ENCODE data around the gene TMEM14B. TPM values are rescaled to one million over a fixed set of nuclear protein-coding genes. Genes with fewer than 3 reads are reported as not detected.

Gene TMEM14B
- total and polyA plus RNA-seq, 11 donors = 77.9 to 119 (median 102) TPM

DNA sequence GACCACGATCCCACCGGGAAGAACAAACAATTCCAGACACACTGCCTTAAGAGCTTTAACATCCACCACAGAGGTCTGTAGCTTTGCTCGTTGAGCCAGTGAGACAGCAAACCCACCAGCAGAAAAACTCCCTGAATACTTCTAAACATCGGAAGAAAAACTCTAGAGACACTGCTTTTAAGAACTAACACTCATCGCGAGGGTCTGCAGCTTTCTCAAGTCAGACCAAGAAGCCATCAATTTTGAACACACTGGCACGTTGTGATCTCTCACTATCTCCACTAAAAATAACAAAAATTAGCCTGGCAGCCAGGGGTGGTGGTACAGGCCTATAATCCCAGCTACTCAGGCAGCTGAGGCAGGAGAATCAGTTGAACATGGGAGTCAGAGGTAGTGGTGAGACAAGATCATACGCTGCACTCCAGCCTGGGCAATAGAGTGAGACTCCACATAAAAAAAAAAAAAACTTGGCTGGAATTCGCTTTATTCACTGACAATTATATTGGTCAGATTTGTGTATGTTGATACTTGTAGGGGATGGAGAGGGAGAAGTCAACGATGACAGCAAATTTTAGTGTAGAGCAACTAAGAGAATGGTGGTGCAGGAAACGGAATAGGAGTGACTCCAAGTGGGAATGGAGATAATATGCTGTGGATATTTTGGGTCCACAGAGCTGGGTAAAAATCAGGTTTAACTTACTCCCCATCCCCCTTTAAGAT, 25.6 kb upstream of the TMEM14B start:
- TF ChIP-seq POLR2A (IDR thresholded peaks at IDR 0.05) = no peak
- TF ChIP-seq, protein P1, sequence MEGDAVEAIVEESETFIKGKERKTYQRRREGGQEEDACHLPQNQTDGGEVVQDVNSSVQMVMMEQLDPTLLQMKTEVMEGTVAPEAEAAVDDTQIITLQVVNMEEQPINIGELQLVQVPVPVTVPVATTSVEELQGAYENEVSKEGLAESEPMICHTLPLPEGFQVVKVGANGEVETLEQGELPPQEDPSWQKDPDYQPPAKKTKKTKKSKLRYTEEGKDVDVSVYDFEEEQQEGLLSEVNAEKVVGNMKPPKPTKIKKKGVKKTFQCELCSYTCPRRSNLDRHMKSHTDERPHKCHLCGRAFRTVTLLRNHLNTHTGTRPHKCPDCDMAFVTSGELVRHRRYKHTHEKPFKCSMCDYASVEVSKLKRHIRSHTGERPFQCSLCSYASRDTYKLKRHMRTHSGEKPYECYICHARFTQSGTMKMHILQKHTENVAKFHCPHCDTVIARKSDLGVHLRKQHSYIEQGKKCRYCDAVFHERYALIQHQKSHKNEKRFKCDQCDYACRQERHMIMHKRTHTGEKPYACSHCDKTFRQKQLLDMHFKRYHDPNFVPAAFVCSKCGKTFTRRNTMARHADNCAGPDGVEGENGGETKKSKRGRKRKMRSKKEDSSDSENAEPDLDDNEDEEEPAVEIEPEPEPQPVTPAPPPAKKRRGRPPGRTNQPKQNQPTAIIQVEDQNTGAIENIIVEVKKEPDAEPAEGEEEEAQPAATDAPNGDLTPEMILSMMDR (IDR thresholded peaks at IDR 0.05) = no peak
- intact Hi-C loops (cut with DNase I) = loop anchor here in 7 of 10 donors (1.0 to 2.0 kb wide), 4 partner anchors 25 to 28 kb away; partner anchors contain the start of genes TMEM14B (in 7 of the 7), C6orf52 (in 3 of the 7) and PAK1IP1 (in 3 of the 7)
- H3K27me3 ChIP-seq = no peaks in the 10 kb centered on the region
- peak overlapping the region in 11 of 12 donors; percentile 84 to 94 (median 89) for H3K27ac ChIP-seq
- peak overlapping the region; percentile 6 to 88 (median 72) for H3K4me3 ChIP-seq
- DNase-seq = no peak
- peaks cover 0 to 21% (median 18%) of the 10 kb centered on the region in 9 donors for H3K36me3 ChIP-seq
- no peak for ATAC-seq
- 73 to 77% (median 75%) methylated on average over 11 of the region's 11 CpGs for WGBS, 4 donors
- H3K9me3 ChIP-seq = peaks cover 0 to 13% (median 0%) of the 10 kb centered on the region in 12 donors
- H3K4me1 ChIP-seq = peaks cover 0 to 48% (median 31%) of the 10 kb centered on the region in 12 donors

DNA sequence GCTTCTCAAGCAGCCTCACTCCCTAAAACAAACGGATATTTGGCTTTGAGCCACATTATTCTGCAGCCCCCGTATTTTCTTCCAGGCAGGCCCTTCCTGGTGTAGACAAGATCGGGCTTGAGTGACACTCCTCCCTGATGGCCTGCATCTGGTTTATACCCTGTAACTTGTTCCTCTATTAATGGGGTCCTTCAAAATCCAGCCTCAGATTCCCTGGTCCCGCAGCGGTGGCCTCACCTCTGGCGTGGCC, 25.1 kb upstream of the TMEM14B start:
- Histone ChIP-seq H3K4me1 (peaks cover 0 to 48% (median 31%) of the 10 kb centered on the region in 12 donors), H3K9me3 (peaks cover 0 to 13% (median 0%) of the 10 kb centered on the region in 12 donors), H3K36me3 (peaks cover 0 to 24% (median 20%) of the 10 kb centered on the region in 9 donors), H3K27me3 (no peaks in the 10 kb centered on the region), H3K4me3 (peak overlapping the region; percentile 6 to 88 (median 72)), H3K27ac (peak overlapping the region in 11 of 12 donors; percentile 84 to 94 (median 89))
- TF ChIP-seq, protein P1 (IDR thresholded peaks at IDR 0.05) = no peak
- TF ChIP-seq POLR2A (IDR thresholded peaks at IDR 0.05) = no peak
- DNase-seq = no peak
- 1 to 3% (median 1%) methylated on average over 6 of the region's 6 CpGs for WGBS, 4 donors
- no peak for ATAC-seq
- intact Hi-C loops (cut with DNase I) = loop anchor here in 7 of 10 donors (1.0 to 2.0 kb wide), 4 partner anchors 24 to 28 kb away; partner anchors contain the start of genes TMEM14B (in 7 of the 7), C6orf52 (in 3 of the 7) and PAK1IP1 (in 3 of the 7)

DNA sequence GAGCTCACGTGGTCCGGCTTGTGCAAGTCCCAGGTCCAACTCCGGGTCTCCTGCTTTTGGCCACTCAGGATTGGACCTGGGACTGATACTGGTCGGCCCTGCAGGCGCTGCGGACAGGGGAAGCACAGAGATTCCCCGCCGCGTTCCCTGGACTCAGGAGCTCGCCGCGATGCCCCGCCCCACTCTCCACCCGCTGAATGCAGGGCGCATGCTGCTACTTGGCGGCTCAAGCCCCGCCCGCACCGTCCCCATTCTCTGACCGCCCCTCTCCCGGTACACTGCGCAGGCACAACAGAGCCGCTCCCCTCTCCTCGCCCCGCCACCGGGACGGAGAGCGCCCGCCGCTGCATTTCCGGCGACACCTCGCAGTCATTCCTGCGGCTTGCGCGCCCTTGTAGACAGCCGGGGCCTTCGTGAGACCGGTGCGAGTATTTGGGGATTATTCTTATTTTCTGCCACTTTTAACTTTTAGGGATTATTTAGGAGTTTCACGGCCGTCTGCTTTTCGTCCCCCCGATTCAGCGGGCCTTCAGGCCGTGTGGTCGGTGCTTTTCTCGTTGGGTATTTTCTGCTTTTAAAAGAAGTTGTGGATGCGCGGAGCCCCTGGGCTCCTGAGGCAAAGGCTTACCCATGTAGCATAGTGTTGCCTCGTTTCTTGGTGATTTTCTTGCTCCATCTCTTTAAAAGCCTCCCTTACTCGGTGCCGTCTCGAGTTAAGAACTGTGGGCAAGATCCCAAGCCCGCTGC, 24.6 kb upstream of the TMEM14B start, which contains the start of gene TMEM14C:
Gene TMEM14C, plus strand, starts transcription at position 251 of the 747 bp plus-strand sequence. CDS start 1,544 bp downstream, outside the sequence.
- ATAC-seq (peak; percentile 99 to 100 (median 99)), DNase-seq (peak; percentile 99 to 100 (median 99))
- 0 to 2% (median 1%) methylated on average over 41 to 55 of the region's 55 CpGs for WGBS, 4 donors
- peaks cover 0 to 48% (median 31%) of the 10 kb centered on the region in 12 donors for H3K4me1 ChIP-seq
- peak in 1 of 2 donors; percentile 80 for TF ChIP-seq POLR2A (IDR thresholded peaks at IDR 0.05)
- TF ChIP-seq, protein P1 (IDR thresholded peaks at IDR 0.05) = no peak
- intact Hi-C loops (cut with DNase I) = loop anchor here in 7 of 10 donors (1.0 to 2.0 kb wide), 4 partner anchors 24 to 29 kb away; partner anchors contain the start of genes TMEM14B (in 7 of the 7), C6orf52 (in 3 of the 7) and PAK1IP1 (in 3 of the 7)
- peaks cover 0 to 13% (median 0%) of the 10 kb centered on the region in 12 donors for H3K9me3 ChIP-seq
- peak within 1 kb of the TSS; percentile 35 to 88 (median 72) for H3K4me3 ChIP-seq
- peak within 1 kb of the TSS; percentile 19 to 94 (median 89) for H3K27ac ChIP-seq
- H3K36me3 ChIP-seq = peaks cover 0 to 29% (median 20%) of the 10 kb centered on the region in 9 donors
- no peaks in the 10 kb centered on the region for H3K27me3 ChIP-seq

All from heart left ventricle (tissue), 16 donors.